HFFc6 (cell line): ENCODE results near the gene GMNC. TPM values are rescaled to one million over a fixed set of nuclear protein-coding genes. Genes with fewer than 3 reads are reported as not detected.
A peak's percentile ranks its signal among the peaks of the same experiment; 100 is the strongest.

ENCODE experiments used
- DNase-seq: peaks from one replicate; pipeline ENCODE4 v3.0.0-alpha.2; 2018
- H3K27ac Mint-ChIP-seq: 2 replicates; pipeline ENCODE4 v1.8.0; 2020; ENCODE audit warnings: mild to moderate bottlenecking, mixed read lengths
- H3K27me3 Mint-ChIP-seq: 2 replicates; pipeline ENCODE4 v1.8.0; 2021; ENCODE audit warnings: mild to moderate bottlenecking, moderate library complexity, mixed read lengths; ENCODE audit not compliant: insufficient read depth
- H3K36me3 Mint-ChIP-seq: 2 replicates; pipeline ENCODE4 v1.8.0; 2021; ENCODE audit warnings: low read depth, mixed read lengths
- H3K4me1 Mint-ChIP-seq: 2 replicates; pipeline ENCODE4 v1.8.0; 2020; ENCODE audit warnings: low read depth, mixed read lengths
- H3K4me3 Mint-ChIP-seq: 2 replicates; pipeline ENCODE4 v1.8.0; 2020; ENCODE audit warnings: mild to moderate bottlenecking, moderate library complexity, mixed read lengths
- H3K9me3 Mint-ChIP-seq: 2 replicates; pipeline ENCODE4 v1.8.0; 2020; ENCODE audit warnings: mild to moderate bottlenecking, mixed read lengths
- CTCF ChIP-seq: fragments of 200-600 bp; sonication (generic); IDR thresholded peaks from 2 replicates; pipeline ENCODE4 v1.5.0; 2021; ENCODE audit warnings: antibody characterized with exemption, mild to moderate bottlenecking
- total RNA-seq, 6 experiments: library from RNA; stranded (reverse); fragmentation: NEBNext Ultra II Directional; extraction: Animal tissue kit (Norgen Biotek cat#: 25700); gene quantifications; 2 replicates in 1 of 6; 3 replicates in 5 of 6; pipeline ENCODE4 v1.2.3, GENCODE V29; 2021

Gene GMNC
- total RNA-seq, 6 experiments from 2014 or later, result 0.07 to 0.11 TPM; not detected in 4

DNA sequence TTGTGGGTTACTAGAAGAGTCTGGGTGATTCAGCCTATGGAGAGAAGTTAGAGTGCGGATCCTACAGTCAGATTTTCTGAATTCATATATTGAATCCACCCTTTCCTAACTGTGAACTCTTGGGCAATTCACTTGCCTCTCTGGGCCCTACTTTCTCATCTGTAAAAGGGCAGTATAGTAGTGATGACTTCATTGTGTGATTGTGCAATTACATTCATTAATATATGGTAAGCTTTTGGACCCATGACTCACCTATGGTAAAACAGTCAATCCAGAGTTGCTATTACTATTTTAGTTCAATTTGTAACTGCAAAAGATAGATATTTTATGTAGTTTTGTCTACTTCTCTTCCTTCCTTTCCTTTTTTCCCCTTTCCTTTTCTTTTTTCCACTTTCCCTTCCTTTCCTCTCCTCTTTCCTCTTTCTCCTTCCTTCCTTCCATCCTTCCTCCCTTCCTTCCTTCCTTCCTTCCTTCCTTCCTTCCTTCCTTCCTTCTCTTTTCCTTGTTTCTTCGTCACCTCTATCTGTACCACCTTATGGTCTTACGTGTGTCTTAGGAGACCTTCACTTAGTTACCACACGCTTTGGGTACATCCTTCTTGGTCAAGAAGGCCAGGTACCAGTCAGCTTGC is 37.0 kb downstream of the GMNC start:
- Mint-ChIP-seq H3K27ac (no peak overlapping the region), H3K4me3 (no peak overlapping the region), H3K4me1 (peaks cover 16% of the 10 kb centered on the region), H3K27me3 (peaks cover 1% of the 10 kb centered on the region), H3K9me3 (no peaks in the 10 kb centered on the region), H3K36me3 (no peaks in the 10 kb centered on the region)
- DNase-seq, result peak; percentile 20
- no peak for TF ChIP-seq CTCF

- TF ChIP-seq CTCF, result peak; percentile 89
- H3K4me1 Mint-ChIP-seq, result peaks cover 10% of the 10 kb centered on the region; the same call in 1 of the 2 replicates
- no peak overlapping the region for H3K27ac Mint-ChIP-seq
- DNase-seq, result peak; percentile 62
- no peaks in the 10 kb centered on the region; the same call in 1 of the 2 replicates for H3K9me3 Mint-ChIP-seq
- H3K36me3 Mint-ChIP-seq, result no peaks in the 10 kb centered on the region
- peaks cover 9% of the 10 kb centered on the region; the same call in 1 of the 2 replicates for H3K27me3 Mint-ChIP-seq
- H3K4me3 Mint-ChIP-seq, result peak overlapping the region; percentile 61
Measured at GRCh38 chr3:190811775-190812480, 50.6 kb downstream of the GMNC start.

DNA sequence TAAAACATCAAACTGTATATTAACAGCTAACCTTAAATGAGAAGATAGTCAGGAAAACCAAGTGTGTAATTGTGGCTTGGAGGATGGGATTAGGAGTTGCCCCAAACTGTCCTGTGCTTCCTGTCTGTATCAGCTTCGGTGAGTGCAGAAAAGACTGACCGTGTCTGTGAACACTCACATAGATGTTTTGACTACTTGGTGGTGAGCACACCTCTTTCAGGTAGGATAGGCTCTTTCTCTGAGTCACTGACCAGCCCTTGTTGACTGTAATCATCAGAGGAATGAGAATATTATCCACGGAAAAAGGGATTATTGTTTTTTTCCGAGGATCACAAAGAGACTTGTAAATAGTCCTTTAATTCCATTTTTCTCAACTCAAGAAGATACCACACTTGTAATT is 51.5 kb downstream of the GMNC start:
- no peaks in the 10 kb centered on the region for H3K9me3 Mint-ChIP-seq
- no peak overlapping the region for H3K27ac Mint-ChIP-seq
- no peak for TF ChIP-seq CTCF
- no peak overlapping the region for H3K4me3 Mint-ChIP-seq
- H3K27me3 Mint-ChIP-seq, result peaks cover 9% of the 10 kb centered on the region; the same call in 1 of the 2 replicates
- no peak for DNase-seq
- H3K36me3 Mint-ChIP-seq, result no peaks in the 10 kb centered on the region
- H3K4me1 Mint-ChIP-seq, result peaks cover 10% of the 10 kb centered on the region; the same call in 1 of the 2 replicates

- no peak for TF ChIP-seq CTCF
- Mint-ChIP-seq H3K27me3 (peaks cover 2% of the 10 kb centered on the region; the same call in 1 of the 2 replicates), H3K27ac (no peak overlapping the region), H3K9me3 (no peaks in the 10 kb centered on the region), H3K36me3 (no peaks in the 10 kb centered on the region), H3K4me3 (no peak overlapping the region), H3K4me1 (peaks cover 10% of the 10 kb centered on the region; the same call in 1 of the 2 replicates)
- DNase-seq, result no peak
Measured at GRCh38 chr3:190809351-190809750, 53.1 kb downstream of the GMNC start.

DNA sequence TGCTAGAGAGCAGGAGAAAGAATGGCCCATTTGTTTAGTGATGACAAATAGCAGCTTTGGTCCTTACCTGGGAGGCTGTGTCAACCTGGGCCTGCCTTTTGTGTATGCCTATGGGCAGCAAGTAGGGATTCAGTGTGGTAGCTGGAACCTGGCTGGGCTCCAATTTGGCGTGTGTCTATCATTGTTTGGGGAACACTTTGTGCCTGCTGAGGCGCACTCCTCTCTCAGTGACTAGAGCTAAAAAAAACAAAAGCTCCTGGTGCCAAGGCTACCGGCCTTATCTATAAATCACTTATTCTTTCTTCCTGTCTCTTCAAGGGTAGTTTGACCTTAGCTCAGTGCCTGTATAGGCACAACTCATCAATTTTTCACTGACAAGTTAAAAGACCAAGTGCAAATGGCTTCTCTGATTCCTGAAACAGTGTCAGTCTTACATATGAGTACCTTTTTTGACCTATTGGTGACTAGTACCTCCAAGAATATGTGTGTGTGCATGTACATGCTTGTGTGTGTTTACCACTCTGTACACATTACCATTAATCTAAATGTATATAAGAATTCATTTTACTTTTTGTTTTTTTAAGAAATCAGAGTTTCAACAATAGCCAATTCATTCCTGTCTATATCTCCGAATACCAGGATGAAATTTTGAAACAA is 54.6 kb downstream of the GMNC start:
- H3K4me1 Mint-ChIP-seq, result peaks cover 10% of the 10 kb centered on the region; the same call in 1 of the 2 replicates
- no peak overlapping the region for H3K4me3 Mint-ChIP-seq
- DNase-seq, result no peak
- peaks cover 4% of the 10 kb centered on the region; the same call in 1 of the 2 replicates for H3K27me3 Mint-ChIP-seq
- TF ChIP-seq CTCF, result no peak
- no peaks in the 10 kb centered on the region for H3K36me3 Mint-ChIP-seq
- no peaks in the 10 kb centered on the region for H3K9me3 Mint-ChIP-seq
- no peak overlapping the region for H3K27ac Mint-ChIP-seq
